Tibial artery (tissue), 4 donors: ENCODE data around the gene ATXN7L1.

Source experiments
- DNase-seq, 2 donors: peaks; one replicate each; pipeline ENCODE4 v3.0.0-alpha.2; 2019
- H3K27ac ChIP-seq, 2 donors: fragments of 200-600 bp; sonication (generic) in 1 of 2; 1 replicate in 1 of 2; 2 replicates in 1 of 2; pipeline ENCODE4 v1.5.1; 2018 to 2019; ENCODE audit warnings: mild to moderate bottlenecking in 1 of 2
- H3K27me3 ChIP-seq, 2 donors: fragments of 200-600 bp; sonication (generic) in 1 of 2; one replicate each; pipeline versions ENCODE4 v1.5.1 to v1.6.0; 2016 to 2019
- H3K36me3 ChIP-seq, 3 donors: fragments of 200-600 bp; sonication (generic) in 2 of 3; one replicate each; pipeline ENCODE4 v1.5.1; 2016 to 2019; ENCODE audit warnings: mild to moderate bottlenecking in 2 of 3
- H3K4me1 ChIP-seq, 4 donors: fragments of 200-600 bp; sonication (generic) in 2 of 4; 1 replicate in 3 of 4; 2 replicates in 1 of 4; pipeline ENCODE4 v1.5.1; 2016 to 2019
- H3K4me3 ChIP-seq, 2 donors: fragments of 200-600 bp; sonication (generic) in 1 of 2; 1 replicate in 1 of 2; 2 replicates in 1 of 2; pipeline ENCODE4 v1.5.1; 2018 to 2019; ENCODE audit warnings: mild to moderate bottlenecking in 2 of 2
- H3K9me3 ChIP-seq, 3 donors: fragments of 200-600 bp; sonication (generic) in 1 of 3; one replicate each; pipeline ENCODE4 v1.5.1; 2016 to 2019
- intact Hi-C: fragments of 100-400 bp; cut with DNase I; formaldehyde crosslinking; loops from one replicate; pipeline ENCODE4 v1.15.0; 2023; ENCODE audit warnings: low total_unique reads
- TF ChIP-seq, protein P1 (sequence below), 2 experiments: fragments of 200-600 bp in 1 of 2; fragments of 450-650 bp in 1 of 2; IDR thresholded peaks; one replicate each; pipeline ENCODE4 v1.5.1; 2017 to 2019; ENCODE audit warnings: antibody characterized with exemption in 2 of 2, mild to moderate bottlenecking in 1 of 2, moderate library complexity in 1 of 2

ATXN7L1 gene

DNA sequence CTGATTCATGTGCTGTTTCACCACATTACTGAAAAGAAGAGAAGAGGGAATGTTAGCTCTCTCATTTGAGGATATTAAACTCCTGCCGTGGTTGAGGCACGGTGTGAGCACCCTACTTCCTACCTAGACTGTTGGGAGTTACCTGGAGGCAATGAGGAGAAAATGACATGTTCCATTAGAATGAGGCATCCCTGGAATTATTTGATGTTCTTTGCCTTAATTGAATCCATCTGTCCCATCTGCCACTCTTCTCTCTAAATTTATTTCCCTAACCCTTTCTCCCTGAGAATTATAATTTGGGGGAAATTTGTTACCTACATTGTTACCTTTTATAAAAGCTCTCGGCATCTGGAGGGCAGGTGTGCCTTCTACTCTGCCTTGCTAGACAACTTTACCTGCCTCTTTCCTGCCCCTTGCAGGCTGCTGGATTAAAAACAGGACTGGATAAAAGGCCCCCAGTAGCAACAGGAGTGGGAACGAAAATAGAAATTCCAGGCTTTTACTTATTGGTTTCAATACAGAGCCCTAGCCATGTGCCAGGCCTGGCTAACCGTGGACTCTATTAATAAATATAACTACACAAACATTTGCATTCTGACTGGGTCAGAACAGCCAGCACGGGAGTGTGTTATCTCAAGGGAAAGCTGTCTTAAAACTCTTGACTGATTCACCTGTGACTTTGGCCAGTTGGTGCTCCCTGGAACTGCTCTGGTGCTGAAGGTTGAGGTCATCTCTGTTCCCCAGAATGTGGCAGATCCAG, 4.4 kb upstream of the ATXN7L1 start:
- no peak overlapping the region for H3K27ac ChIP-seq
- TF ChIP-seq, protein P1, sequence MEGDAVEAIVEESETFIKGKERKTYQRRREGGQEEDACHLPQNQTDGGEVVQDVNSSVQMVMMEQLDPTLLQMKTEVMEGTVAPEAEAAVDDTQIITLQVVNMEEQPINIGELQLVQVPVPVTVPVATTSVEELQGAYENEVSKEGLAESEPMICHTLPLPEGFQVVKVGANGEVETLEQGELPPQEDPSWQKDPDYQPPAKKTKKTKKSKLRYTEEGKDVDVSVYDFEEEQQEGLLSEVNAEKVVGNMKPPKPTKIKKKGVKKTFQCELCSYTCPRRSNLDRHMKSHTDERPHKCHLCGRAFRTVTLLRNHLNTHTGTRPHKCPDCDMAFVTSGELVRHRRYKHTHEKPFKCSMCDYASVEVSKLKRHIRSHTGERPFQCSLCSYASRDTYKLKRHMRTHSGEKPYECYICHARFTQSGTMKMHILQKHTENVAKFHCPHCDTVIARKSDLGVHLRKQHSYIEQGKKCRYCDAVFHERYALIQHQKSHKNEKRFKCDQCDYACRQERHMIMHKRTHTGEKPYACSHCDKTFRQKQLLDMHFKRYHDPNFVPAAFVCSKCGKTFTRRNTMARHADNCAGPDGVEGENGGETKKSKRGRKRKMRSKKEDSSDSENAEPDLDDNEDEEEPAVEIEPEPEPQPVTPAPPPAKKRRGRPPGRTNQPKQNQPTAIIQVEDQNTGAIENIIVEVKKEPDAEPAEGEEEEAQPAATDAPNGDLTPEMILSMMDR (IDR thresholded peaks at IDR 0.05), result no peak

DNA sequence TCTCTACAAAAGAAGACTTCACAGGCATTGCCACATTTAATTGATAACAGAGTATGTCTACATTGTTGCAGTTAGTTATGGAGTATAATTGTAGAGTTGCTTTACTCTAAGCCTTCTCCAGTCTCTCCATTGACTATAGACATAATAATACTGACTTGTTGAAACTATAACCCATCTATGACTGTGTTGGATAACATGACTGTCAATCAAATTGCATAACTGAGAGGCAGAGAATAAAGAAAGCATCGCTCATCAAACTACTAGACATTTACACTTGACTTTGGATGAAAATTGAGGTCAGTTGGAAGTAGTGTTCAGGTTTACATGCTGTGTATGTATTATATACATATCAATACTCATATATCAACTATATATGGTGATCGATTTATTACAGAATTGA, 3.4 kb upstream of the ATXN7L1 start:
- H3K9me3 ChIP-seq, result no peaks in the 10 kb centered on the region
- H3K4me1 ChIP-seq, result peaks cover 0 to 27% (median 15%) of the 10 kb centered on the region in 4 donors
- no peaks in the 10 kb centered on the region for H3K27me3 ChIP-seq
- DNase-seq, result no peak
- H3K36me3 ChIP-seq, result no peaks in the 10 kb centered on the region
- TF ChIP-seq, protein P1 (IDR thresholded peaks at IDR 0.05), result no peak
- intact Hi-C loops, result loop anchor here (10.0 kb wide), 1 partner anchor 165 kb away; no protein-coding TSS in a partner anchor
- H3K4me3 ChIP-seq, result no peak overlapping the region
- no peak overlapping the region for H3K27ac ChIP-seq

More for the DNA sequence above, 4.4 kb upstream of the ATXN7L1 start:
- Histone ChIP-seq H3K9me3 (no peaks in the 10 kb centered on the region), H3K4me3 (no peak overlapping the region), H3K36me3 (no peaks in the 10 kb centered on the region), H3K27me3 (no peaks in the 10 kb centered on the region), H3K4me1 (peaks cover 0 to 17% (median 7%) of the 10 kb centered on the region in 4 donors)
- intact Hi-C loops, result no loop called here
- DNase-seq, result no peak

DNA sequence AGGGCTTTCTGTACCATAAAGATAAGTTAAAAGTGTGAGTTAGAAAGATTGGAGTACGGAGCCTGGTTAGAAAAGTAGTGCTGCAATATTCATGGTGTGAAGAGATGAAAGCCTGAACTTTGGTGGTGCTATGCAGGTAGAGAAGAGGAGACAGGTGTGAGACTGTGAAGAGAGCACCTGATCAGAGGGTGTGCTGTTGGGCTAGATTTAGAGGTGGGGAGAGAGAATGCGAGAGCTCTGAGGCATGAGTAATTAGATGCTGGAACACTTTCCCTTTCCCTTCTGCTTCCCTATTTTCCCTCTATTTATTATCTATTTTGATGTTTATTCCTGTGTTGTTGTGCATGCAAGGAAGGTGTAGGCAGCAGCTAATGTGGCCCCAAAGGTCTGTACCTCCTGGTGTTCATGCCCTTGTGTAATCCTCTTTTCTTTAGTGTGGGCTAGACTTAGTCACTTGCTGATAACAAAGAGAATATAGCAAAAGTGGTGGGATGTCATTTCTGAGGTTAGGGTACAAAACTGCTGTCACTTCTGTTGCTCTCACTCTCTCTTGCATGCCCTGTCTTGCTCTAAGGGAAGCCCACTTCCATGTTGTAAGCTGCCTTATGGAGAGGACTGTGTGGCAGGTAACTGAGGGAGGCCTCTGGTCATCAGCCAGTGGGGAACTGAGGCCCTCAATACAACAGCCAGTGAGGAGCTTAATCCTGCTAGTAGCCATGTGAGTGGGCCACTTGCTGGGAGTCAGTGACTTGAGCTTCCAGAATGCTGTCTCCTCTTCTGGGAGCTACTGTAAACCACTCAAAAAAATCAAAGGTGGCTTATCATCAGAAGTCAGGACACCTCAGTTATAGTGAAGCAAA, 2.6 kb upstream of the ATXN7L1 start:
- Histone ChIP-seq H3K27ac (no peak overlapping the region), H3K4me3 (no peak overlapping the region), H3K36me3 (no peaks in the 10 kb centered on the region), H3K27me3 (no peaks in the 10 kb centered on the region), H3K9me3 (no peaks in the 10 kb centered on the region), H3K4me1 (peaks cover 0 to 27% (median 17%) of the 10 kb centered on the region in 4 donors)
- TF ChIP-seq, protein P1 (IDR thresholded peaks at IDR 0.05), result no peak
- intact Hi-C loops, result loop anchor here (10.0 kb wide), 1 partner anchor 166 kb away; no protein-coding TSS in a partner anchor
- DNase-seq, result no peak

DNA sequence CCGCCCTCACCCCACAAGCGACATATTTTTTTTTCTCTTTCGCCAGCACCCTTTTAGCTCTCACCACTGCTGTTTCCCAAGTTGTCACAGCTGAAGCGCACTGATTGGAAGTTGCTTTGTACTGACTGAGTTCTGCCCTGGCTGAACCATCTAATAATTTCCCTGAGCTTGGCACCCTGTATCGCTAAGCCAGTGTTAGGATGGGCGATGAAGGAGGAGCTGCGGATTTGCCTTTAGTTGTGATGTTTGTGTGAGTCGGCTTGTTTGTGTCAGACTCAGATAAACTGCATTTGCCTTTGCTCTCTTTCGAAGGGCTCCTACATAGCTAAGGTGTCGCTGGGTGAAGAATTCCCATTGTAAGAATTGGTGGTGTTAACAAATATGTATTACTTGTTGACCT, 1.3 kb upstream of the ATXN7L1 start:
- Histone ChIP-seq H3K27me3 (no peaks in the 10 kb centered on the region), H3K36me3 (no peaks in the 10 kb centered on the region), H3K4me3 (peak overlapping the region; percentile 87 to 94), H3K9me3 (no peaks in the 10 kb centered on the region), H3K4me1 (peaks cover 0 to 27% (median 17%) of the 10 kb centered on the region in 4 donors), H3K27ac (peak overlapping the region in 1 of 2 donors; percentile 79)
- DNase-seq, result no peak
- TF ChIP-seq, protein P1 (IDR thresholded peaks at IDR 0.05), result no peak
- intact Hi-C loops, result loop anchor here (10.0 kb wide), 1 partner anchor 167 kb away; no protein-coding TSS in a partner anchor

DNA sequence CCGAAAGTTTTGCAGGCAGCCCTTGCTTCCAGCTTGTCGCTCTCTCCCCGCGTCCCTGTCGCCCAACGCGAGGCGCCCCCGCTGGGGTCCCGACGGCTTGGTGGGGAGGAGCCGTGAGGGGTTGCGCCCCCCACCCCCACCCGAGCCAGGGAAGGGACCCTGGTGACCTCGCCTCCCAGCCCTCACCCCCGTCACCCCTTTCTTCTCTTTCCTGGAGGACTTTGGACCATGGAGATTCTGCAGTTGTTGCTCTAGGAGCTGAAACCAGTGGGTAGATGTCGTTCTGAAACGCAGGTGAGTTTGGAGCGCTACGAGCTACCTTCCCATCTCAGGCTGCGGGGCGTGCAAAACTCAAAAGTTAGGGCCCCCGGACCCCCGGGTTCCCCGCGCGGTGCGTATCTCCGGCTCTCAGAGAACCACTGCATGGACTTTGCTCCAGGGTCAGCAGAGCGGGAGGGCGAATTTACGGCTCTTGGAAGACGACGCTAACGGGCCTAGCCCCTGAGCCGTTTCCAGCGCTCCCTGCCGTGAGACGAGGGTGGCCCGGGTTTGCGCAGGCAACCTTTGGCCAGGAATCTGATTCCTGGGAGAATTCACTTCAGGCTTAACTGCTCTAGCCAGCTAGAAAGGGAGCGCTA, 684 bp upstream of the ATXN7L1 start:
- peak overlapping the region; percentile 87 to 94 for H3K4me3 ChIP-seq
- intact Hi-C loops, result loop anchor here (10.0 kb wide), 1 partner anchor 168 kb away; no protein-coding TSS in a partner anchor
- TF ChIP-seq, protein P1 (IDR thresholded peaks at IDR 0.05), result no peak

More for the DNA sequence above, 684 bp upstream of the ATXN7L1 start:
- peak; percentile 31 to 71 for DNase-seq
- Histone ChIP-seq H3K4me1 (peaks cover 0 to 27% (median 17%) of the 10 kb centered on the region in 4 donors), H3K27ac (peak overlapping the region; percentile 39 to 79), H3K9me3 (no peaks in the 10 kb centered on the region), H3K36me3 (no peaks in the 10 kb centered on the region), H3K27me3 (no peaks in the 10 kb centered on the region)
